IPS-18c (cell line): ENCODE data around the gene GAS1.

ENCODE experiments used
- H3K4me3 ChIP-seq: 2 replicates; pipeline ENCODE4 v1.7.0; 2013; ENCODE audit warnings: low read depth, mild to moderate bottlenecking, low read length, moderate library complexity; ENCODE audit not compliant: insufficient read depth
- H3K9me3 ChIP-seq: one replicate; pipeline ENCODE4 v1.6.1; 2013; ENCODE audit warnings: mild to moderate bottlenecking, low read length, moderate library complexity; ENCODE audit not compliant: control insufficient read depth, insufficient read depth

Gene GAS1

DNA sequence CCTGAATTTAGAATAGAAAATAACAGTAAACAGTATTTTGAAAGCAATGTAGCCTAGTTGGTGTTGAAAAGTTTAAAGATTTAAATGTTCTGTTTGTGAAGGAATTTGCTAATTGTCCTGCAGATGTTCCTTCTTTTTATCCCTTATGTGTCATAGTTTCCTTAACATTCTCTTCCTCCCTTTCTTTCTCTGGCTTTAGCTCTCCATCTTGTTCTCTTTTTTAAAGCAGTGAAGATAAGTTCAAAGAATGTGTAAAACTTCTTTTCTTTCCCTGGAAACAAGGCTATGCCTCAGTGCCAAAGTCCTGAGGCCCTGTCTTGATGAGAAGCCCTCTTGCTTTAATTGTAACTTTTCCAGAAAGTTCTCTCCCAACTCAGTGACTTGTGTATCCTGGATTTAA is 24.4 kb upstream of the GAS1 start:
- no peaks in the 10 kb centered on the region for H3K9me3 ChIP-seq

DNA sequence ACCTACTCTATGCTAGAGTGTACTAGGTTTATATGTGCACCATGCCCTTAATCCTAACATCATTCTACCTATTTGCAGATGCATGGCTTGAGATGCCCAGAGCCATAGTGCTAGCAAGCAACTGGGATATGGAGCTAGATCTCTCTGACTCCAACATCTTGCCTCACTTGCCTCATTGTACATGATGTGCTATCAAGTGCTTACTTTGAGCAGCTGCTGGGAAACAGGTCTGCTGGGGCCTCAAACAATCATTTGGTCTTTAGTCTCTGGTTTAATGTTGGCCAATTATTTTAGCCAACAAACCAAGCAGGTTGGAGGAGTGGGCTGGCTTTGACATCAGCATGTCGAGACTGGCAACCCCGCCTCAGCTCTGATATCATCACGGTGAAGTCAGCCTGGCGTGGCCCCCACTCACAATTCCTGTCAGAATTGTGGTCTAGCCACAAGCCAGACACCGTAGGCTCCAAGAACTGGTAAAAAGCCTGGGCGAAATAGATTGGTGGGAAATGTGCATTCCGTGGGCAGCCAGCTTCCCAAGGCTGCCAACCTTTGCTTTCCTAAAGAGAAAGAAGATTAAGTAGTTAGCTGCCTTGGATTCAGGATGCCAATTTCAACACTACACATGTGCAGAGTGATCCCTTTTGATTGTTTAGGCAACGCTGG is 21.1 kb upstream of the GAS1 start:
- H3K9me3 ChIP-seq, result no peaks in the 10 kb centered on the region
- H3K4me3 ChIP-seq, result no peak overlapping the region

More for the DNA sequence above, 24.4 kb upstream of the GAS1 start:
- no peak overlapping the region for H3K4me3 ChIP-seq

DNA sequence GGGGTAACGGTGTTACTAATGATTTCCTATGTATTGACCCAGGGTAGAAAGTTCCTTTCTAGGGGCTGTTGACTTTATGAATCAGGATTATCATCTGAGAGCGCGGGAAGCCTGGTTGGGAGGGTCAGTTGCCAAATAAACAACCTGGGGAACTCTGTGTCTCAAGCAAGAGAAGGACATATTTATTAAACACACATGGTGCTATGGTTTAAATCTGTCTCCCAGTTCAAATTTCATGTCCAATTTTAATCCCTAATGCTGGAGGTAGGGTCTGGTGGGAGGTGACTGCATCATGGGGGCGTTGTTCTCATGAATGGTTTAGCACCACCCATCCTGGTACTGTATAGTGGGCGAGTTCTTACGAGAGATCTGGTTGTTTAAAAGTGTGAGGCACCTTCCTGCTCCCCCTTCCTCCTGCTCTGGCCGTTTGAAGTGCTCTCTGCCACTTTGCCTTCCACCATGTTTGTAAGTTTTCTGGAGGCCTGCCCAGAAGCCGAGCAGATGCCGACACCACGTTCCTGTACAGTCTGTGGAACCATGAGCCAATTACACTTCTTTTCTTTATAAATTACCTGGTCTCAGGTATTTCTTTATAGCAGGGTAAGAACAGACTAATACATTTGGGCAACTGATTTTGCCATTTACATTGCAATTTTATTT is 19.7 kb upstream of the GAS1 start:
- Histone ChIP-seq H3K9me3 (no peaks in the 10 kb centered on the region), H3K4me3 (no peak overlapping the region)

DNA sequence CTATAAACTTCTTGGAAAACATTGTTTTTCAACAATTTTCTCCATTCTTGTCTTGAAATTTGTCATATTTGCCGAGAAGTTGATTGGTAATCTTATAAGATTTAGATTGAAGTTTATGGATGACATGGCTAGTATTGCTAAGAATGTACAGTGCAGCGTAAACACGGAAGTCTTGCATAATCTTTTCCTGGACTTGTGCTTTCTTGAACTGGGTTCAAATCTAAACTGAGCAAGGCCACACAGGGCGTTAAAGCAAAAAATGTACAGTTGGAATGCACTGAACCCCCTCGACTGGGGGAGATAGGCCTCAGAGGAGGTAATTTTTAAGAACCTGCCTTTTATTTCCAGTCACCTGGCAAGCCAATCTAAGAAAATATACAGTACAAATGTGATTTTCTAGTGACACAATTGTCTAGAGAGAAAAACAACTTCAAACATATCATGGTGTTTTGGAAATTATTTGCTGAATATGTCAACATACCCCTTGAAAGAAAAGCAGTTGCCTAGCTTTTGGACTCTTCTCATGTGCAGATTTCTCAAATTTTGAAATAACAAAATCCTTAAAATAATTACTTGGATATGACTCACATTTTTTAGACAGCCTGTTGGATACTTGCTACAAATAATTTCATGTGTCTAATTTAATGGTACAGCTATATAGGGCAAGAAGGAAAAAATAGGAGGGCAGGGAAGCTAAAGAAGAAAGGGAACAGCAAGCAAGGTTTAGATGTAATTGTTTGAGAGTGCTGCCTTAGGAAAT is 18.5 kb upstream of the GAS1 start:
- Histone ChIP-seq H3K4me3 (no peak overlapping the region), H3K9me3 (no peaks in the 10 kb centered on the region)

DNA sequence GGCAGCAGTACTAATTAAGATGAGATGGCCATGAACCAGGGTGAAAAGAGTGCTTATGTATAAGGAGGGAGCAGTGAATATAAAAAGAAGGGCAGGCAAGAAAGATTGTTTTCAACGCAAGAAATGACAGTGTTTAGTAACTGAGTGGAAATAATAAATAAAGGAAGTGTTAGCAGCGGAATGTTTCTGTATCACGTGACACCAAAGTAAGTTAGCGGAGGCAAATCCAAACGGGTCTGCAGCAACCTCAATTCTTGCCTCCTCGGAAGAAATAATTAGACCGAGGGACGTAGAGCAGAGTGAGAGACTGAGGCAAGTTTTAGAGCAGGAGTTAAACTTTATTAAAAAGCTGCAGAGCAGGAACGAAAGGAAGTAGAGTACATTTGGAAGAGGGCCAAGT is 15.4 kb upstream of the GAS1 start:
- no peaks in the 10 kb centered on the region for H3K9me3 ChIP-seq
- no peak overlapping the region for H3K4me3 ChIP-seq

DNA sequence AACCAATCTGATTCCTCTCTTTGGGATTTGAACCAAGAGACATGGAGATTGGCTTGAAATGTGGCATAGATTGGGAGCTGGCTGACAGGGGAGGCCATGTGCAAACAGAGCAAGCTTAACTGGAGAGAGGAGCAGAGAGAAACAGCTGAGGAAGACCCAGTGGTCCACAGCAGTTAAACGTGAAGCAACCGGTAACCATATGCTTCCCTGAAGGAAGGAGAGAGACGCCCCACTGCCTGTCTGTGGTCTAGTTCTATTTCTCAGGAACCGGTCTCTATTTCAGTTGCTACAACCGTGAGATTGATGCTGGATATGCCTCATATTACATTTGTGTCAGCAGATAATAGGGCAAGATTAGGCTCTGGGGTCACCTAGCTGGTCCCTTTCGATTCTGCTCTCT is 13.6 kb upstream of the GAS1 start:
- Histone ChIP-seq H3K9me3 (no peaks in the 10 kb centered on the region), H3K4me3 (no peak overlapping the region)

DNA sequence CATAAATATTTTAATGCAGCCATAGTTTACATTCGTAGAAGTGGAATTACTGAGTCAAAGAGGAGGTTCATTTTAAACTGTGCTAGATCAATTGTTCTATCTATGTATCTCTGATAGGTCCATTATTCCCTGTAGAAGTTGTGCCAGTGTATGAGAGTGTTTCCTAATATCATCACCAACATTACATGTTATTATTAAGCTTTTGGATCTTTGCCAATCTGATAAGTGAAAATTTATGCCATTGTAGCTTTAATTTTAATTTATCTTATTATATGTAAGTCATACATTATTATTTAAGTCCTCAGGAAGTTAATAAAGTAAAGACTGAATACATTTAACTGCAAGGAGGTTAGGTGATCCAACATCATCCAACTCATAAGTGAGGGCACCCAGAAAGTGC is 10.9 kb upstream of the GAS1 start:
- H3K4me3 ChIP-seq, result no peak overlapping the region
- H3K9me3 ChIP-seq, result no peaks in the 10 kb centered on the region

DNA sequence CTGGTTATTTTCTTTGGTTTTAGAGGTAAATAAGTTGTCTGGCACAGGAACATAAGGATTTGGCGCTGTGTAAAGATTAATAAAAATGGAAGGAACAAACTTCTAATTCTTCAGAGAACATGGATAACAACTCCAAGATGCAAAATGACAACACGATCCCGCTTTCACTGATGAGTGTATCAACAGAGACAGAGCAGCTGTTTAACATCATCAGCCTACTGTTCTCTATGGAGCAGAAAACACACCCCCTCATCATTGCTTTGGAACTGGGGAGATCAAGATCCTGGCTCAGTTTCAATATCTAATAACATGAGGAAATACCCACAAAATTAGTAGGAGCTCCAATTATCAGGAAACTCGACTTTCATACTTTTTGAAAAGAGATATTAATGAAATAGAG is 8.3 kb upstream of the GAS1 start:
- no peaks in the 10 kb centered on the region for H3K9me3 ChIP-seq
- H3K4me3 ChIP-seq, result no peak overlapping the region

DNA sequence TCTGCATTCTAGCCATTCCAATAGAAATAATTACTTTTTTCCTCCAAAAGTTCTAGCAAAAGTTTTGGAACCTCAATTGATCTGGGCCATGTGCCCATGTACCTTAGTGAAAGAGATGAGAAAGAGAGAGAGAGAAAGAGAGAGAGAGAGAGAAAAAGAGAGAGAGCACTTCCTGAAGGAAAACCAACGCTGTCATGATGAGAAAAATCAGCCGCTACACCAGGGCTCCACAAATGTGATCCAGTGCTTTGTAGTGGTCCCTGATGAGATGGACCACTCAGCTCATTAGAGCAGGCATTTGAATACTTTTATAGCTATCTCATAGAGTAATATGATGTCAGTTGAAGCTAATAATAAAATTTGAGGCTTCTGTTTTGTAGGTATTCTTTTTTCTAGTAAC is 7.7 kb upstream of the GAS1 start:
- Histone ChIP-seq H3K4me3 (no peak overlapping the region), H3K9me3 (no peaks in the 10 kb centered on the region)

DNA sequence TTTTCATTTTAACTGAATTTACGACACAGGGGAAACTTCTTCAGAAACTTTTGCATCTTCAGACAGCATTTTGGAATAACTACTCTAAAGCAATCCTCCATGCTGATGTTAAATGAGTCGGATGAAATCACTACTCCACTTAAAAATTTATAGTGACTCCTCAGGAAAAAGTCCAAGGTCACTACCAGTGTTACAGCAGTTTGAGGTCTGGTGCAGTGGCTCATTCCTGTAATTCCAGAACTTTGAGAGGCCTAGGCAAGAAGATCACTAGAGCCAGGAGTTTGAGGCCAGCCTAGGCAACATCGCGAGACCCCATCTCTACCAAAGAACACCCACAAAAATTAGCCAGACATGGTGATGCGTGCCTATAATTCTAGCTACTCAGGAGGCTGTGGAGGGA is 5.9 kb upstream of the GAS1 start:
- no peaks in the 10 kb centered on the region for H3K9me3 ChIP-seq
- H3K4me3 ChIP-seq, result no peak overlapping the region

DNA sequence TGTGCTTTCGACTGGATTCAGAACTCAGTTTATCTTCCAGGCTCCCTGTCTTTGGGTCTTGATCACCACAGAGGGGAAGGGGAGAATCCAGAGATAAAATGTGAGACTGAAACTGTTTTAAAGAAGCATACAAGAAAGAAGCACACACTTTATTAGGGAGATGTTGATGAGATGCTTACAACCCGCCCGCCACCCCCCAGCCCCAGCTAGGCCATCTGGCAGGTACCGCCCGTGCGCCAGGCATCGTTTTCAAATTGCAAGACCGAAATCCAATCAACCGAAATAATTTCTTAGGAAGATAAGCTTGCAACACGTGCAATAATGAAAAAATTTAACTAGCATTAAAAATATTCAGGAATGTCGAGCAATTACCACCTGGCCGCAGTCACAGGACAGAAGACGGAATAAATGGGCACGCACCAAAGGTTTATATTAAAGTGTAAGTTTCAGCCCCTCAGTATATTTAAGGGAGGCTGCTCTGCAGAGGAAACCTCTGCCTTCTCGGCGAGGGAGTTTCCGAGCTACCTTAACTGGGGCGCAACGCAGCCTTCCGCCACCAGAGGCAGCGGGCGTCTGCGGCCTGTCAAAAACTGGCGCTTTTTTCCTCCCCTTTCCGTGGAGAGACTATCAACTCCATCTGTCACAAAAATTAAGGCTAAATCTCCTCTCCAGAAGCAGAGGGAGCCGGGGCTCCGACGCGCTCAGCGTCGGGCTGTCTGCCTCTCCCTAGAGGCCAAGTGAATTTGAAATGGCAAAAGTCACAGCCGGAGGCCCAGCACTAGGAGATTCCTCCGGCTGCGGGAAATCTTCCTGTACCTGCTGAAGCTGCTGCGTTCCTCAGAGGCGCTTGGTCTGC is 996 bp upstream of the GAS1 start:
- peak overlapping the region; percentile 63 for H3K4me3 ChIP-seq

DNA sequence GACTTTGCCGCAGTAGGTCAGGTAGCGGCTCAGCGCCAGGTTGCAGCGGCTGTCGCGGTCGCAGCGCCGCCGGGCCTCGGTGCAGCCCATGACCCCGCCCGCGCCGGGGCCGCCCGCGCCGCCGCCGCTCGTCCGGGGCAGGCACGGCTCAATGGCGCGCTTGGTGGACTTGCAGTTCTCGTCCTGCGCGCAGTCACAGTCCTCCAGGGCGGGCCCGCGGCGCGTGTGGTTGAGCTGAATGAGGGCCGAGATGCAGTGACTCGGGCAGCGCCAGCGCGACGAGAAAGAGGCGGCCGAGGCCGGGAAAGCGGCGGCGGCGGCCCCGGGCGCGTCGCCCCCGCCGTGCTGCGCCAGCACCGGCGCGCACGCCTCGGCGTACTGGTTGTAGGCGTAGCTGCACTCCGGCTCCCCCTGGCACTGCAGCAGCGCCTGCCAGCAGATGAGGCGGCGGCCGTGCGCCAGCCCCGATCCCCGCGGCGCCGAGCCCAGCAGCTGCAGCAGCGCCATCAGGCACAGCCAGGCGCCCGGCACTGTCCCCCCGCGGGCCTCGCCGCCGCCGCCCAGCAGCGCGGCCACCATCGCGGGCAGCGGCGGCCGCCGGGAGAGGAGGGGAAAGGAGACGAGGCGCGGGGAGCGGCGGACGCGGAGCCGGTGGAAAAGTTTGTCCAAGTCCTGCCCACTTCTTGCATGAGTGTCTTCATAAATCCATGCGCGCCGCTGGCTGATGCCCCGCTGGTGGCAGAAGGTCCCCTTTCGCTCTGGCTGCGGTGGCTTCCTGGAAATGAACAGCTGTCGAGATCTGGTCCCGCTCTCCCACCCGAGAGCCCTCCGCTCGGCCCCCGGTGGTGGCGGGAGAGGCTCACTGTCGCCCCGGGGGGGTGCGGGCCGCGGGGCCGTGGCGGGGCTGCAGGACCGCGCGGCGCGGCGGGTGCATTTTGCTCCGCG is 833 bp downstream of the GAS1 start:
- peak overlapping the region; percentile 77 for H3K4me3 ChIP-seq
- no peaks in the 10 kb centered on the region for H3K9me3 ChIP-seq

More for the DNA sequence above, 996 bp upstream of the GAS1 start:
- H3K9me3 ChIP-seq, result no peaks in the 10 kb centered on the region

DNA sequence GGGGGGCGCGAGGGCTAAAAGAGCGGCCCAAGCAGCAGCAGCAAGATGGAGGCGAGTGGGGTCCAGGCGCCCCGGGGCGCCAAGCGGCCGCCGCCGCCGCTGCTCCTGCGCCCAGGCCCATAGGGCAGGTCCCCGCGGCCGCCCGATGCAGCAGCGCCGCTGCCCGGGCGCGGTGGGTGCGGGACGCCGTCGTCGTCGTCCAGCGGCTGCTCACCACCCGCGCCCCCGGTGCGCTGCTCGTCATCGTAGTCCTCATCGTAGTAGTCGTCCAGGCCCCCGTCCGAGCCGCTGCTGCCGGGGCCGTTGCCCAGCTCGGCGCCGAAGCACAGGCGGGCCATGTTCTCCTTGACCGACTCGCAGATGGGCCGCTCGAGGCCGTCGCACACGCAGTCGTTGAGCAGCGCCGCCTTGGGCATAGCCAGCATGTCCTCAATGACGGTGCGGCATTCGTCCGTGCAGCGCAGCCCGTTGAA is 1.5 kb downstream of the GAS1 start:
- Histone ChIP-seq H3K9me3 (no peaks in the 10 kb centered on the region), H3K4me3 (peak overlapping the region; percentile 77)

DNA sequence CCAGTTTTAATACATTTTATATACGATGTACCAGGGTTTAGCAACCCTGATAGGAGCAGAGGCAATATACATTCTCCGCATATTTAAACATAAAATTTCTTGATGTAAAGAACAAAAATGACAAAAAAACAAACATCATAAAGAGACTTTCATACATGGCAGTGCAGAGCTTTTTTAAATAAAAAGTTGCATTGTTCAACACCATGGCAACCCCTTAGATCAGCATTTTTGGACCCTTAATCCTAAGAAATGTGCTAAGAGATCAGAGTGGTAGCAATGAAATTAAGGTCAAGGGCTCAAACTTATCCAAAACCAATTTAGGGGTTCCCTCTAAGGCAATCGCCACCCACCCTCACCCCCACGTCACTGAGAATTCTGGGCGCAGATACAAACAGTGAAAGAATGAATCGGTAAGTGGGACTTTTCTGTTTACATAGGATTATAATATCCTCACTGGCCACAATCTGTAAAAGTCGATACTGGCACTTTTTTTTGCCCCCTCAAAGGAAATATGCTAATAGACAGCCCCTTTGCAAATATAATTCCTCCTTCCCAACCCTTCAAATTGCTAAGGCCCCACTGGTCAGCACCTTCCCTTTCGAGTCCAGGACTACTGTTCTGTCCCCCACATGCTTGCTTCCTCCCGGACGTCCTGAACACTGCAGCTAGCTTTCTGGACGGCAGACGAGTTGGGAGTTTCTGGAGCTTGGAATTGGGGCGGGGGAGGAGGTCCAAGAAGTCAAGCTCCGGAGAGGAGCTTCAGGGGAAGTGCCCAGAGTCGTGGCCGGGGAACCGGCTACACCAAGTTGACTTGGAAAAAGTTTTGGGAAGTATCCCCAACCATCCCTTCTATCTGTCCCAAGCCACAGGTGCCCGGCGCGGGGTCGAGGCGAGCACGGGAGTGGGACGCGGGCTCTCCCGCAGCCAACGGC is 2.2 kb downstream of the GAS1 start:
- no peaks in the 10 kb centered on the region for H3K9me3 ChIP-seq
- H3K4me3 ChIP-seq, result peak overlapping the region; percentile 77
